GM19438 (cell line): Measurements from ENCODE around the gene ZCCHC3.
"Not testable (repeated sequence)": the region's sequence is repeated elsewhere in the genome, so short reads cannot be mapped to it uniquely, and the experiment has no call there.

Experiments used
- ATAC-seq: cut with Tn5 transposase; IDR thresholded peaks from one replicate; pipeline ENCODE4 v1.9.1; 2021; ENCODE audit warnings: low read depth; ENCODE audit not compliant: unreplicated experiment

Gene ZCCHC3

DNA sequence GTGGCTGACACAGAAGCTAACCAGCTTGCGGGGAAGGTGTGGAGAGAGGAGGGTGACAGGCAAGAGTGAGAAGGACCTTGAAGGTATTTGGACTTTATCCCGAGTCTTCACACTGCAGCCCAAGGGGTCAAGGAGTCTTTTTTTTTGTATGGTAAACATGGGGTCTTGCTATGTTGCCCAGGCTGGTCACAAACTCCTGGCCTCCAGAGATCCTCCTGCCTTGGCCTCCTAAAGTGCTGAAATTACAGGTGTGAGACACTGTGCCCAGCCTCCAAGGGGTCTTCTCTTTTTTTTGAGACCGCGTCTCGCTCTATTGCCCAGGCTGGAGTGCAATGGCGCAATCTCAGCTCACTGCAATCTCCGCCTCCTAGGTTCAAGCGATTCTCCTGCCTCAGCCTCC is 37.2 kb downstream of the ZCCHC3 start:
- no peak for ATAC-seq

DNA sequence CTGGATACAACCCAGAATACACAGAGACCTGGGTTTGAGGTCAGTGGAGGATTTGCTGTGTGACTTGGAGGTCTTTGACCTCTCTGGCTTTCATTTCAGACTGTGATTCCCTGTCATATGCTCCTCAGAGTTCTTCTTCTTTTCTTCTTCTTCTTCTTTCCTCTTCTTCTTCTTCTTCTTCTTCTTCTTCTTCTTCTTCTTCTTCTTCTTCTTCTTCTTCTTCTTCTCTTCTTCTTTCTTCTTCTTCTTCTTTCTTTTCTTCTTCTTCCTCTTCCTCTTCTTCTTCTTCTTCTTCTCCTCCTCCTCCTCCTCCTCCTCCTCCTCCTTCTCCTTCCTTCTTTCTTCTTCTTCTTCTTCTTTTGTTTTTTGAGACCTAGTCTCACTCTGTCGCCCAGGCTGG is 38.7 kb downstream of the ZCCHC3 start:
- not testable (repeated sequence) for ATAC-seq

DNA sequence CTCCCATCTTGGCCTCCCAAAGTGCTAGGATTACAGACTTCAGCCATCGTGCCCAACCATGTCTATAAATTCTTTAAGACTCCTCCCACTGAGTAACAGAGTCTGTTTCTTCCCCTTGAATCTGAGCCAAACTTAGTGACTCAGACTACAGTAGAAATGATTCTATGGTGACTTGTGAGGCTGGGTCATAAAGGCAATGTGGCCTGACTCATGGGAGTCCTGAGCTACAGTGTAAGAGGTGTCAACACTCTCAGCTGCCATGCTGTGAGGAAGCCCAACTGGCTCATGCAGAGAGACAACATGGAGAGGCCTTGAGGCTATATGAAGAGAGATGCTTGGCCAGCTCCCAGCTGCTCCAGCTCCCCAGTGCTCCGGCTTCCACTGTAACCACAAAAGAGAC is 44.3 kb downstream of the ZCCHC3 start:
- ATAC-seq: no peak

DNA sequence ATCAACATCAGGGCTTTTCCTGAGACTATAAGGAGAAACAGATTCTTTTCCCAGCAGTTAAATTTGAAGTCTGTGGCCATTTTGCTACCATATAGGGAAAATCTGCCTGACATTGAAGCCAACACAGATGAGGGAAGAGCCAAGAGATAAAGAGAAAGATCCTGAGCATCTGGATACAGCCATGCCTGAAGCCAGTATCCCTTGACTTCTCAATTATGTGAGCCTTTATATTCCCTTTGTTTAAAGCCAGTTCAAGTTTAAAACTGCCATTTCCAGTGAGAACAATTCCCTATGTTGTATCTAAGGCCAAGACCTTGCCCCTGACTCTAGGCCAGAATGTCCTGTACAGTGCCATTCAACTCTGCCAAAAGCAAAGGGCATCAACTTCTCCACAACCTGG is 45.7 kb downstream of the ZCCHC3 start:
- no peak for ATAC-seq

DNA sequence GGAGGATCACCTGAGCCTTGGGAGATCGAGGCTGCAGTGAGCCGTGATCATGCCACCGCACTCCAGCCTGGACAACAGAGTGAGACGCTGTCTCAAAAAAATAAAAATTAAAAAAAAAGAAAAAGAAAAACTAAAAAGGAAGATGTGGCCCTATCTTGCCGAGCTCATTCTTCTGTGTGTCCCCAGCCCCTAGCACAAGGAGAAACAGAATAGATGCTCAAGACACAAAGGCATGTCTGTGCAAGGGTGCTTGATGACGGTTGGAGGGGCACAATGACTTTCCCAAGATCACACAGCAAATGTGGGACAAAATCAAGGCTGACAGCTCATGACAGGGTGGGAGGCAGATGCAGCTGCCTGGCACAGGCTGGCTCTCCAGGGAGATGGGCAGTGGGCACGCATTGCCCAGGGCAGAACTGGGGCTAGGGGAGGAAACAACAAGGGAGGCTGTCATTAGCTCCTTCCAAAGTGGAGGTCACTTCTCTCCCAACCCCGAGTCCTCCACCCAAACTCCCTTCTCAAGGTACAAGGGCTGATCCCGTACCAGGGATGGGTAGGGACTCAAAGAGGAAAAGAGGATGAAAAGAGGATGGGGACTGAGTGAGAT is 48.8 kb downstream of the ZCCHC3 start:
- no peak for ATAC-seq

DNA sequence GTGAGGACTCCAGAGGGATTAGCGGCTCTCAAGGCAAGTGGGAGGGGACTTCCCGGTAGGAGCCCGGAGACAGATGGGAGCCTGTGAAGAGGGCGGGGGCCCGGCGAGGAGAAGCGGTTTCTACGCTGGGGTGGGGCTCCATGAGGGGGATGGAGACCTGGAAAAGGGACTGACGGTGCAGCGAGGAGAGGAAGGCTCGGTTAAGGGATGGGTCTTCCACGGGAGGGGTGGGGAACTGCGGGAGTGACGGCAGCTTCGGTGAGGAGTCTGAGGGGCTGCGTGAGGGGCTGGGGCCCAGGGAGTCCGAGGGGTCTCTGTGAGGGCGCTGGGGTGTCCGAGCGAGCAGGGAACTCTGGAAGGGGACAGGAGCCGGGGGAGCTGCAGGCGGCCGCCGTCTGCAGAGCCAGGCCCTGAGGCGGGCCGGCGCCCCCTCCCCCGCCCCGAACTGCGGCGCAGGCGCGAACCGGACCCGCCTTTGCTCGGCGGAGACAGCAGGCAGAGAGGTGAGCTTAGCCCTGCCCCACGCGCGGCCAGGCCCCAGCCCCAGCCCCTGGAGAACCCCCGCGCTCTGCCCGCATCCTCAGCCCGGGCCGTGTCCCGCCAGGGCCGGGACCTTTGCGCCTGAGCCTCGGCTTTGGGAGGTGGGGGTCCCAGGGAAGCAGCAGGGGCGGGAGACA is 49.4 kb downstream of the ZCCHC3 start, which contains the start of gene NRSN2:
Gene NRSN2, plus strand, starts transcription at position 472 of the 677 bp plus-strand sequence. CDS start 2,533 bp downstream, outside the sequence.
- ATAC-seq: no peak

DNA sequence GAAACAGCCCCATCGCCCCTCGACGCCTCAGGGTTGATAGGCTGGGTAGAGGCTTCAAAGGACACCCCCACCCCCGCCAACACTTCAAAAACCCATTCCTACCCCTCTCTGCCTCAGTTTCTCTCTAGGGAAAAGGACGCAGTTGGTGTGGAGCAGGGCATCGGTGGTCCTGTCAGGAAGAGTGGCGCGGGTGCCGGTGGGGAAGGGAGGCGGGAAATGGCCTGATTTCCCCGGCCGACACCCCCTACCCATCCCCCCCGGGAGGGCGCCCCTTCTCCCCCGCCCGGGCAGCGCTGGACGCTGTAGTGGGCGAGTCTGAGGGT is 49.9 kb downstream of the ZCCHC3 start:
- no peak for ATAC-seq

DNA sequence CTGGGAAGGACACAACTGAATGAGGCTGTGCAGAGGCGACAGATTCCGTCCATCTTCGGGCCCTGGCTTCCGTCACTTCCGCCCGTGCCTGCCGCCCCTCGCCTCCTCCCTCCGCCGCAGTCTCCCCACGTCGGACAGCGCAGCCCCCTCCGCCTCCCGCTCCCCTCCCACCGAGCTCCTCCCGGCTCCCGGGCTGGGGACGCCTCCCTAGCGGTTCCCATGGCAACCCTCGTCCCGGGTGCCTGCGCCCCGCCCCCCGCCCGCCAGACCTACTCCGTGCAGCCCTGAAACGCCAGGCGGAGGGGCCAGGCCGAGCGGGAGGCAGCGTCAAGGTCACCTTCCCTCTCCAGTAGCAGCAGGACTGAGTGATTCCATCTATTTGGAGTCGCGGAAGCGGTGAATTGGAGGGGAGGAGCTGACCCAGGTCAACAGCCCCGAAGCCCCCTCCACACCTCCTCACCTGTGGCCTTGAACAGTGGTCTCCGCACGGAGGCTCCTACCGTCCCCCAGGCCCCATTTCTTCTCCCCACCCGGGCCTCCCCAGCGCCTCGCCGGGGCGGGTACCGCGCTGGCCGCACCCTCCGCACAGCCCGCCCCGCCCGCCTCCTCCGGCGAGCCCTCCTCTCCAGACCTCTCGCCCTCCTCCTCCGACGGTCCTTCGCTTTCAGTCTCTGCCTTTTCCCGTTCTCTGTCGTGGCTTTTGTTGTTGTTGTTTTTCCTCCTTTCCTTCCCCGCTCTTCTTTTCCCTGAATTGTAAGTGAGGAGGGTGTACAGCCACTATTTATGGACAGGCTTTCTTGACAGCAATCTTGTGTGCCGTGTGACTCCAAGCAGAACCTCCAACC is 50.5 kb downstream of the ZCCHC3 start:
- ATAC-seq: peak; percentile 72

DNA sequence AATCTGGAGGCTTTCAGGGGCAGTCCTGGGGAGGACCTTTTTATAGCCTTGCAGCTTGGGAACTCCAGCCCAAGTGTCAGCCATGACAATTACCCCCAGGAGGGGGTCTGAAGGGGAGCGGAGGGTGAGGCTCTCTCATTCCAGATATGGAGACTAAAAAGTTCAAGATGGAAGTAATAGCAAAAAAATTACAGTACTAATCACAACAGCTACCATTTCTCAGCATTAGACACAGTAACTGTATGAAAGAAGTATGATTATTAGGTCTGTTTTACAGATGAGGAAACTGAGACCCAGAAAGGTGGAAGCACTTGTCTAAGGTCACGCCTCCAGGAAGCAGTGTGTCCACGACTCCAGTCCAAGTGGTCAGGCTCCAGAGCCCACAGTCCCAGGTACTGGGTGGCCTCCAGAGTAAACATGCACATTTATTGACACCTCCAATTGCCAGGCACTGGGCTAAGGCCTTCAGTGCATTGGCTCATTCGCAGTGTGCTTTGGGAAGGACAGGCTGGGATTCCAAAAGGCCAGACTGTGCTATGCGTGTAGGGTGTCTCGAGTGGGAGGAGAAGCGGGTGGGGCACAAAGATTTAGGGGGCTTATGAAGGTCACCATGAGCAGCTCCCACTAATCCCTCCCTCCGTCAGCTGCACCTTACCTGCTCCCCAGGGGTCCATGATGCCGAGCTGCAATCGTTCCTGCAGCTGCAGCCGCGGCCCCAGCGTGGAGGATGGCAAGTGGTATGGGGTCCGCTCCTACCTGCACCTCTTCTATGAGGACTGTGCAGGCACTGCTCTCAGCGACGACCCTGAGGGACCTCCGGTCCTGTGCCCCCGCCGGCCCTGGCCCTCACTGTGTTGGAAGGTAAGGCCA is 51.8 kb downstream of the ZCCHC3 start:
- ATAC-seq: no peak
